Measurements from ENCODE around the gene MBTPS1.

MBTPS1 gene

GRCh38 chr16:84116720-84117493 lies at the start of gene MBTPS1:
Gene MBTPS1, minus strand, starts transcription at chr16:84116942. Its CDS starts 15,159 bp downstream, at chr16:84101783.
- DNase-seq, result peak; percentile 79

- no peak for DNase-seq
Measured at GRCh38 chr16:84165746-84166145, 49.0 kb upstream of the MBTPS1 start.

- no peak for DNase-seq
Measured at GRCh38 chr16:84161801-84162200, 45.1 kb upstream of the MBTPS1 start.

GRCh38 chr16:84161037-84161436 lies 44.3 kb upstream of the MBTPS1 start:
- no peak for DNase-seq

GRCh38 chr16:84159800-84160199 lies 43.1 kb upstream of the MBTPS1 start:
- no peak for DNase-seq

GRCh38 chr16:84159007-84159406 lies 42.3 kb upstream of the MBTPS1 start:
- no peak for DNase-seq

- DNase-seq, result no peak
Measured at GRCh38 chr16:84156342-84156784, 39.6 kb upstream of the MBTPS1 start.

- no peak for DNase-seq
Measured at GRCh38 chr16:84155771-84156170, 39.0 kb upstream of the MBTPS1 start.

GRCh38 chr16:84155226-84155625 lies 38.5 kb upstream of the MBTPS1 start:
- DNase-seq, result no peak

- DNase-seq, result no peak
Measured at GRCh38 chr16:84153660-84154214, 37.0 kb upstream of the MBTPS1 start.

GRCh38 chr16:84150926-84151325 lies 34.2 kb upstream of the MBTPS1 start:
- DNase-seq, result no peak

- DNase-seq, result peak; percentile 32
Measured at GRCh38 chr16:84144859-84145639, 28.3 kb upstream of the MBTPS1 start, which contains the start of the genes DNAAF1 and HSDL1. Gene DNAAF1, plus strand, starts transcription at chr16:84145308. Its CDS starts 133 bp downstream, at chr16:84145441. Gene HSDL1, minus strand, starts transcription at chr16:84145177. Its CDS starts 13,856 bp downstream, at chr16:84131321.

GRCh38 chr16:84144209-84144858 lies 27.6 kb upstream of the MBTPS1 start:
- no peak for DNase-seq

- no peak for DNase-seq
Measured at GRCh38 chr16:84143784-84144199, 27.1 kb upstream of the MBTPS1 start.

- no peak for DNase-seq
Measured at GRCh38 chr16:84143081-84143480, 26.3 kb upstream of the MBTPS1 start.

- no peak for DNase-seq
Measured at GRCh38 chr16:84141143-84141670, 24.5 kb upstream of the MBTPS1 start.

GRCh38 chr16:84139628-84140258 lies 23.0 kb upstream of the MBTPS1 start:
- DNase-seq, result no peak

GRCh38 chr16:84138824-84139627 lies 22.3 kb upstream of the MBTPS1 start:
- no peak for DNase-seq

- DNase-seq, result no peak
Measured at GRCh38 chr16:84138500-84138823, 21.7 kb upstream of the MBTPS1 start.

- DNase-seq, result no peak
Measured at GRCh38 chr16:84137769-84138357, 21.1 kb upstream of the MBTPS1 start.

GRCh38 chr16:84137287-84137686 lies 20.5 kb upstream of the MBTPS1 start:
- DNase-seq, result no peak

Data from NCI-H1048 (cell line).